KG1 (cell line): ENCODE measurements around the gene BEST4.
A peak's percentile ranks its signal among the peaks of the same experiment; 100 is the strongest.
"Not testable (repeated sequence)": the region's sequence is repeated elsewhere in the genome, so short reads cannot be mapped to it uniquely, and the experiment has no call there.

ENCODE experiments used
- DNase-seq: peaks from one replicate; lab custom pipeline; 2025; lab: John Stamatoyannopoulos, UW

BEST4 gene

DNA sequence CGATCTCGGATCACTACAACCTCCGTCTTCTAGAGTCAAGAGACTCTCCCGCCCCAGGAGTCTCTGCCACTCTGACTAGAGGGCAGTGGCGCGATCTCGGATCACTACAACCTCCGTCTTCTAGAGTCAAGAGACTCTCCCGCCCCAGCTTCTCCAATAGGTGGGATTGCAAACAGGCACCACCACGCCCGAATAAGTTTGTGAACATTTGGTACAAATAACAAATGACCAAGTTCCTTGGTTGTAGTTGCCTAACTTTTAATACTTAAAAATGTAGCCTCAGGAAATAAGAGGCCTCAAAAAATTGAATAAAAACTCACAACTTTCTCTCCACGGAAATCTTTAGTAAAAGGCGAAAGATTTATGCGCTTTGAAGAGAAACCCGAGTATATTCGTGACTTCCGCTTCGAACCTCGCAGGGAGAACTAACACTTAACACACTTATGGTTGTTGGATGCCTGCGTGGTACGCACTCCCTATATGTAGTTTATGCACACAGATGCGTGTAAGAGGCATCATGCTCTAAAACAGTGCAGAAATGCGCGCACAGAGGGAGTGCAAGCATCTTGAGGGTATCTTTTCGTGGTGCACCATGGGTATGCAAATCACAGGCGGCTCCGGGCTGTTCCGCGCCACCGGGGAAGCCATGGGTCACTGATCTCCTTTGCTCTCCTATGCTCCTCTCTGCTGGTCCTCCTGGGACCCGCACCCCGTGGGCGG, 31.8 kb upstream of the BEST4 start:
- DNase-seq = peak; percentile 71

DNA sequence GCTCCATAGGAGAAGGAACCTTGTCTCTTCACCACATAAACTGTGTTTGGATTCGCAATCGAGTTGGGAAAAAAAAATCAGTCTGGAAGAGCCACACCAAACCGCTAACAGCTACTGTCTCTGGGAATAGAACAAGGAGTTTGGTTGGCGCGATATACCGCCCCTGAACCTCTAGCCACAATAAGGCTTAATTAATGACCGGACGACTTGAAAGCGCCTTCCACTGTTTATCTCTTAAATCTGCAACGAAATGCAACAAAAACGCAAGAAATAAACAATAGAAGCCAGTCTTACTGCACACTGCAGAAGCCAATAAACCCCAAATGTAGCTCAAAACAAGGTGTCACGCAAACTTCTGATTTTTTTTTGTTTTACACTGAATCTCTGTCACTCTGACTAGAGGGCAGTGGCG, 31.2 kb upstream of the BEST4 start:
- DNase-seq = peak; percentile 67

DNA sequence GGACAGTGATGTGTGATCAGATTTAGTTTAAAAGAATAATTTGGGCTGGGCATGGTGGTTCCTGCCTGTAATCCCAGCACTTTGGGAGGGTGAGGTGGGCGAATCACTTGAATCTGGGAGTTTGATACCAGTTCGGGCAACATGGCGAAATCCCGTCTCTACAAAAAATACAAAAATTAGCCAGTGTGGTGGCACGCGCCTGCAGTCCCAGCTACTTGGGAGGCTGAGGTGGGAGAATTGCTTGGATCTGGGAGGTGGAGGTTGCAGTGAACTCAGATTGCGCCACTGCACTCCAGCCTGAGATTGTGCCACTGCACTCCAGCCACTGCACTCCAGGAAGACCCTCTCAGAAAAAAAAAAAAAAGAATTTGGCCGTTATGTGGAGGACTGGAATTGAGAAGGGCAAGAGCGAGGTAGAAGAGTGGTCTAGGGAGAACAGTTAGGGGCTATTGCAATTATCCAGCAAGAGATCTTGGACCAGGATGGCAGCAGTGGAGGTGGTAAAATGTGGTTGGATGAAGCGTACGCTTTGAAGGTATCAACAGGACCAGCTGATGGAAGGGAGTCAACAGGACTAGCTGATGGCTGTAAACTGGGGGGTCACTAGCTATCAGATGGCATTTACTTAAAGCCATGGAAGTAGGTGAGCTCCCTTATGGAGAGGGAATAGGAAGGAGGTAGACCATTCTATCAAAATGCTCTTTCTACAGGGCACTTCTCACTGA, 30.0 kb upstream of the BEST4 start:
- DNase-seq = no peak

DNA sequence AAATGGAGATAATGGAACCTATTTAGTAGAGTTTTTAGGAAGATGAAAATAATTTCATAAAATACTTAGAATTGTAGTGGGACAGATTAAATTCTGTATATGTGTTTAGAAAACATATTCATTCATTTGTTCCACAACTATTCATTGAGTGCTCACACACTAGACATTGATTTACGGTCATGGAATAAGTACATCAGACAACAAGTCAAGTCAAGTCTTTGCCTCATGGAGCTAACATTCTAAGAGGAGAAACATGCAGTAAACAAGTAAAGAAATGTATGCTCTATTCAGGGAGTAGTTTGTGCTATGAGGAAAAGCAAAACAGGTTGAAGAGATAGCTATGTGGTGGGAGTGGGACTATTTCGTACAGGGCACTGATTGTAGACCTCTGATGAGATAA, 29.3 kb upstream of the BEST4 start:
- no peak for DNase-seq

DNA sequence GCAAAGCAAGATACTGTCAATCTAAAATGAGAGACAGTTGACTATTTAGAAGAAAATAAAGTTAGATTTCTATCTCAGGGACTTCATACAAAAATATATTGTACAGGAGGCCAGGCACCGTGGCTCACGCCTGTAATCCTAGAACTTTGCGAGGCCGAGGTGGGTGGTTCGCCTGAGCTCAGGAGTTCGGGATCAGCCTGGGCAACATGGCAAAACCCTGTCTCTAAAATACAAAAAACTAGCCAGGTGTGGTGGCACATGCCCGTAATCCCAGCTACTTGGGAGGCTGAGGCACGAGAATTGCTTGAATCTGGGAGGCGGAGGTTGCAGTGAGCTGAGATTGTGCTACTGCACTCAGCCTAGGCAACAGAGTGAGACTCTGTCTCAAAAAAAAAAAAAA, 28.0 kb upstream of the BEST4 start:
- DNase-seq = not testable (repeated sequence)

DNA sequence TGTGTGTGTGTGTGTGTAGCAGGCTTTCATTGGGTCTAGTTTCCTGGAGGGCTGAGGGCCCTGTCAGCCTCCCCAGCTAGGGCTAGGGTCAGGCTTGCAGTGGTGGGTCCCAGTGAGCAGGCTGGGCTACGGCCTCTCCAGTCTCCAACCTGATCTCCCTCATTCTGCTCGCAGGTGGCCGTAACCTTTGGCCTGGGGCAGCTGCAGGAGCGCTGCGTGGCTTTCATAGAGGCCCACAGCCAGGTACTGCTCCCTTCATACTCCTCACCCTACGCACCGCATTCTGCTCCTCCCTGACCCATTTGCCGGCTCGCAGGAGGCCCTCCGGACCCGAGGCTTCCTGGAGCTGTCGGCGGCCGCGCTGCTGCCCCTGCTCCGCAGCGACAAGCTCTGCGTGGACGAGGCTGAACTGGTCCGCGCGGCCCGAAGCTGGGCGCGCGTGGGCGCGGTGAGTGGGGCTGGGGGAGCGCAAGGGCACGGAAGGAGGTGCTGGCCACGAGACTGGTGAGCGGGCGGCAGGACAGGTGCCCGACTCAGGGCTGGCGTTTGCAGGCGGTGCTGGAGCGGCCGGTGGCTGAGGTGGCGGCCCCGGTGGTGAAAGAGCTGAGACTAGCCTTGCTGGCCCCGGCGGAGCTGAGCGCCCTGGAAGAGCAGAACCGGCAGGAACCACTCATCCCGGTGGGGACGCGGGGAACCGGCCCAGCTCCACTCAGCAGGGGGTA, 25.0 kb upstream of the BEST4 start:
- DNase-seq = no peak

DNA sequence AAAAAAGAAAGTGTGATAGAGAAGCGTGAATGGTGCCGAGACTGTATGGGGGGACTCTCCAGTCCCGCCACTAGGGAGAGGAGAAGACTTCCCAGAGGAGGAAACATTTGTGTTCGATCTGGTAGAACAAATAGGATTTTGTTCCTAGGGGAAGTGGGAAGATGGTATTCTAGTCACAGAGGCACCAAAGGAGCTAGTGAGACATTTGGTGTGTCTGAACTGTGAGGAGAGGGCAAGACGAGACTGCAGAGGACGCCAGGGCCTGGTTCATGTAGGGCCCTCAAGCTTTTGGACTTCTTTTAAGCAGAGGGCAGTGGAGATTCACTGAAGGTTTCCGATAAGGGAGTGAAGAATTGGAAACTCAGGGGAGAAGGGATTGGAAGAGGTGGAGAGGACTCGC, 23.3 kb upstream of the BEST4 start:
- no peak for DNase-seq

DNA sequence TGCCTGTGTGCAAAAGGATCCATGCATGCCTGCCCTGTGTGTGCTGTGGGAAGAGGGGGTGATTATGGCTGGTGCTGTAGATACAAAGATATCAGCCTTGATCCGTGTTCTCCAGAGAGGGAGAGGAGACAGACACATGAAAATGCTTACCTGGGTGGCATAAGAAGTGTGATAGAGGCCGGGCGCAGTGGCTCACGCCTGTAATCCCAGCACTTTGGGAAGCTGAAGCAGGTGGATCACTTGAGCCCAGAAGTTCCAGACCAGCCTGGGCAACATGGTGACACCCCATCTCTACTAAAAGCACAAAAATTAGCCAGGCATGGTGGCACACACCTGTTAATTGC, 22.8 kb upstream of the BEST4 start:
- DNase-seq = not testable (repeated sequence)

DNA sequence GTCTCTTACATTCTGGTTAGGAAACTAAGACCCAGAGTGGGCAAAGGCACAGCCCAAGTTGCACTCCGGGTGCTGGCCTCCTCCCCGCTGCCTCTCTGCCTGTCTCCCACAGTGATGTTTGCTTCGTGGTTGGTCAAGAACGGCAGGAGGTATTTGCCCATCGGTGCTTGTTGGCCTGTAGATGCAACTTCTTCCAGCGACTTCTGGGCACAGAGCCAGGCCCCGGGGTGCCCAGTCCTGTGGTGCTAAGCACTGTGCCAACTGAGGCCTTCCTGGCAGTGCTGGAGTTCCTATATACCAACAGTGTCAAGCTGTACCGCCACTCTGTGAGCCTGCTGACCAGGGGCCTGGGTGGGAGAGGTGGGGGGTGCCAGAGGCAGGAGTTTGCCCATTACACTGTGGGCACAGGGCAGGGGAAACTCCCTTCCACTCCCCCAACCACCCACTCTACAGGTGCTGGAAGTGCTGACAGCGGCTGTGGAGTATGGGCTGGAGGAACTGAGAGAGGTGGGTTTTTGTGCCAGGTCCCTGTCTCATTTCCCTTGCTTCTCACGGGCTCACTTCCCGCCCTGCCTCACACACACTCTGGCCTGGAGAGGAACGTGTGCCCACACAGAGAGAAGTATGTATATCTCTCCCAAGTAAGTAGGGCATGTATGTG, 22.3 kb upstream of the BEST4 start:
- DNase-seq = no peak

DNA sequence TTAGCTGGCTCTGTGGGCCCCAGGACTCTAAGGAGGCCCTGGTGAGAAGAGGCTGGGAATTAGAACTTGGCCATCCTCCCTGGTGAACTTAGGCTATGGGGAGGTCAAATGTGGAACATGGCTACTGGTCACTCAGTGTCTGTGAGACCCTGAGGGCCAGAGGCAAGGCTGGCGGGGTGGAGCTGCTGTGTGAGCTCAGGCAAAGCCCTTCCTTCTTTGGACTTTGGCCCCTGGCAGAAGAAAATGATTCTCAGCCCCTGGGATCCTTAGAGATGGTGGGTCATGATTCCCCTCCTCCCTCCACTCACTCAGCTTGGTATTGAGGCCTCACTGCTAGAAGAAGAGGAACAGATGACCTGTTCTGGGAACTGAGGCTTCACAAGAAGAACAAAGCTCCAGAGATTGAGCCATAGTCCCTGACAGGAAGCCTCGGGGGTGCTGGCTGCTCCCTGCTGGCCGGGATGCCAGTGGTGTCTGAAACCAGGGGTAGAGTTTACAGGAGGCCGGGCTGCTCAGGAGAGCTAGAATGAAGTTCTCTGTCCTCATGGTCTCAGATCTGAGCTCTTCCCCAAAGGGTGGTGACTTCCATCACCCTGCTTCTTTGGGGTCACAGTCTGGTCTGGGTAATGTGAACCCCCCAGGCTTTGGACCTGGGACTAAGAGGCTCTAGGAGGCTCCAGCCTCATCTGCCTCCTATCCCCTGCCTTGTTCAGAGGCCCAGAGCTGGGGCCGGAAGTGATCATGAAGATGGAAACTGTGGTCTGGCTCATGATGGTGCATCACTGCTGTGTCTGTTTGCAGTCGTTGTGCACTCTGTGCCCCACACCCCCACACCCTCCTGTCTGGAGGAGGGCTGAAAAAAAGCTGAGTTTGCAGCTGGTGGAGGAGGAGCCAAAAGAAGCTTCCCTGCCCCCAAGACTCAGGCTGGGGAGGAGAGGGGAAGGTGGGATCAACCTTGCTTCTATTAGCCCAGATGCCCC, 21.3 kb upstream of the BEST4 start:
- DNase-seq = peak; percentile 78

DNA sequence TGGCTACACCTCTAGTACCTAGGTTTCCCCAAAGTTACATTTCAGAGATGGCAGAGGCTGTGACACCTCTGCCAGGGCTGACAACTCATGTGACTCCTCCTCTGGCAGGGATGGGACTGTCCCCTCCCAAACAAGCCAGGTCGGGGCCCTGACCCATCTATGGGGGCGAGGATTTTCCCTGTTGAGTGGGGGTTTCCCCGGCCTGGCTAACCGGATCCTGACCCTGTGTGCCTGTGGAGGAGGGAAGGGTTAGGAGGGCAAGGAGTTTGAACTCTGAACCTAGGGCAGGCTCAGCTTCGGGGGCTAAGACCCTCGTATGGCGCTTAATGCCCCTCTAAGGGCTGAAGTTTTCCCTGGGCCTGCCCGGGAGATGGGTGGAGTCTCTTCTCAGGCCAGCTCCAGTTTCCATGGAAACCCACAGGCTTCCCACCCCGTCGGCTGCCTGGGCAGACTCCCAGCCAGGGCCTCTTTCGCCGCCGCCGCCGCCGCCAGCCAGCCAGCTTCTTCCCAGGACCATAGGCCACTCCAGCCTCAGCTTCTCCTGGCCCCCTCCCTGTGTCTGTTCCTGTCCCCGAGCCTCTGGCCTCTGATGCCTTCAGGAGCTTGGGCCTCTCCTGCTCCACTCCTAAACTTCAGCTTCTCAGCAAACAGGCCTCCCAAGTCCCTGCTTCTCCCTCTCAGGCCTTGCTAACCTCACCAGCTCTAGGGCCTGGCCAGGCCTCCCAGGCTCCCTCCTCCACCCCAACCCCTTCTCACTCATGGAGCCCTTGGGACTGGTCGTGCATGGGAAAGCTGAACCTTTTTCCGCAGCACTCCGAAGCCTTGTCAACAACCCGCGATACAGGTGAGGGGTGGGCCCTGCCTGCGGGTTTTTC, 20.3 kb upstream of the BEST4 start, which contains the start of gene BTBD19:
Gene BTBD19, plus strand, starts transcription at position 461 of the 875 bp plus-strand sequence. Its CDS starts 298 bp downstream, at position 759.
- DNase-seq = no peak

DNA sequence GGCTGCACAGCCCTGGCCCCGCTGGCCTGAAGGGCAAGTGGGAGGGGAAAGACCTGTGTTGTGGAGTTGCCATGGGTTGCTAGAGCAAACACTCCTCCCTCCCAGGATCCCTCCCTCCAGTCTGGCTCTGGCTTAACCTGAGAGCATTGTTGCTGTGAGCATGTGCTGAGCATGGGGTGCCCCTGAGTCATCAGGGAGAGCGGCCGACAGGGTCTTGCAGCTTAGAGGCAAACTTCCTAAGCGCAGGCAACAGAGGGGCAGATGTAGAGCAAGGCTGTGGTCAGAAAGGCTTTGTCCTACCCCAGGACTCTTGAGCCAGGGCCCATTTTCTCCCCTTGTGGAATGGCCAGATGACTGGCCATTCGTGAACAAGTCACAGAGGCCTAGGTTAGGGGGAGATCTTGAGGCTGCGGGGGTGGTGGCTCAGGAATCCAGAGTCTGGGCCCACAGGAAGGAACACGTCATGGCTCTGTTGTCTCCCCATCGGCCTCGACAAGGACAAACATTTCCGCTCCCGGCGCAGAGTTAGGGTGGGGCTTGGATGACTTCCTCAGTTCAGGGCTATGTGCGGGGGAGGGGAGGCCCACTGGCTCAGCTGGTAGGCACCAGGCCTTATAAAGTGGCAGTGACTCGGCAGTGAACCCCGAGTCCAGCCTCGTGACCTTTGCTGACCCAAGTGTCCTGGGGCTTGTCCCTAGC, 19.5 kb upstream of the BEST4 start:
- peak; percentile 65 for DNase-seq

DNA sequence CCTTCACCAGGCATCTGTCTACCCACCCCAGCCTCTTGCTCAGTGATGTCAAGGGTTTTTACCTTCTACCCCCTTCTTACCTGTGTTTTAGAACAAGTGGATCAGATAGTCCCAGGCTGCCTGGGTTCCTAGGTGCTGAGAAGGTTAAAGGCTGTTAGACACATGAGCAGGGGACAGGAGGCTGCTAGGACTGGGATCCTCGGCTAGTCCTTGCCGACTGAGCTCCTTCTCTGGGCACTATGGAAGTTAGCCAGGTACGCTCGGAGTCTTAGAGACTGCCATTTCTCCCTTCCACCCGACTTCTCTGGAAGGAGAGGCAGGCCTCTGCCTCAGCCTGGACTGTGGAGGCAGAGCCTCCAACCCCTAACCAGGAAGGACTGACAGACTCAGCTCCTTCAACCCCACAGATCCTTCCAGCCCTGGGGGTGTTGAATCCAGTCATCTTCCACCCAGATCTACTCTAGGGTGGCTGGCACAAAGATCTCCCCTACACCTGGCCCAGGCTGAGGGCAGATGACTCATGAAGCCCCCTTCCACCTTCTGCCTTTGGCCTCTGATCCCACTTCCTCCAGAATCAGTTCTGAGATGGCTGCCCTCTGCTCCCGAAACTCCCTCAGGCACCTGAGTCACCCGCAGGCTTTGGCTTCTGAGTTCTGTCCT, 18.9 kb upstream of the BEST4 start, which contains the start of gene DYNLT4:
Gene DYNLT4, minus strand, starts transcription at position 648 of the 660 bp plus-strand sequence. CDS start 683 bp downstream, outside the sequence.
- no peak for DNase-seq

DNA sequence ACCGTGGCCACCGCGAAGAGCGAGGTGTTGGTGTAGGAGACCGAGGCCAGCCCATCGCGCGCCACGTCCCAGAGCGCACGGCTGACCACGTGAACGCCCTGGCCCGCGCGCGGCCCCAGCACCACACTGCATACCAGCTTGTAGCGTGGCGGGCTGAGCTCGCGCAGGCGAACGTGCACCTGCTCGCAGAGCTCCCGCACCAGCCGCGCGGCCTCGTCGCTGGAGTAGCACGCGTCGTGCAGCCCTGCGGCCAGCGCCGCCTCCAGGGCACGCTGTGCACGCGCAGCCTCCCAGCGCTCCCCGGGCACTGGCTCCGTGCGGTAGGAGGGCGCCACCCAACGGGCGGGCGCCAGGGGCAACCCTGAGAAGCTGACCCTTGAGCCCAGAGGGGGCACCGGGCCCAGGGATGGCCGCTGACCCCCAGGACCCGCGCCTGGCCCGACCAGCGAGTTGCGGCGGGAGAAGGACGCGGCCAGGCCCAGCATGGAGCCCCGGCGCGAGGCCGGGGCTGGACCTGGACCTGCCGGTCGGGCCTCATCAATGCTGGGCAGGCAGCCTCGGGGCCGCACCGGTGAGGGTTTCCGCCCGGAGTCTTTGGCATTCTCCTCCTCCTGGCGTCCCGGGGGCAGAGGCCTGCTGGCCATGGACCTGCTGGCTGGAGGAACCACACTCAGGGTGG, 18.2 kb upstream of the BEST4 start:
- no peak for DNase-seq

DNA sequence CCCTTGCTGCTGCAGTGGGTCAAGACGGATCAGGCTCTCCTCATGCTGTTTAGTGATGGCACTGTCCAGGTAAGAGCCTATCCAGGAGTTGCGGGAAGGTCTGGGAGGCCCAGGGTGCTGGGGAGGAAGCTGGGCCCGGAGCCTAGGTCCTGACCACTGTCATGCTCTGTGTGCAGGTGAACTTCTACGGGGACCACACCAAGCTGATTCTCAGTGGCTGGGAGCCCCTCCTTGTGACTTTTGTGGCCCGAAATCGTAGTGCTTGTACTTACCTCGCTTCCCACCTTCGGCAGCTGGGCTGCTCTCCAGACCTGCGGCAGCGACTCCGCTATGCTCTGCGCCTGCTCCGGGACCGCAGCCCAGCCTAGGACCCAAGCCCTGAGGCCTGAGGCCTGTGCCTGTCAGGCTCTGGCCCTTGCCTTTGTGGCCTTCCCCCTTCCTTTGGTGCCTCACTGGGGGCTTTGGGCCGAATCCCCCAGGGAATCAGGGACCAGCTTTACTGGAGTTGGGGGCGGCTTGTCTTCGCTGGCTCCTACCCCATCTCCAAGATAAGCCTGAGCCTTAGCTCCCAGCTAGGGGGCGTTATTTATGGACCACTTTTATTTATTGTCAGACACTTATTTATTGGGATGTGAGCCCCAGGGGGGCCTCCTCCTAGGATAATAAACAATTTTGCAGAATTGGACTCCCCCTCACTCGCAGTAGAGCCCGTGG, 17.5 kb upstream of the BEST4 start:
- no peak for DNase-seq

DNA sequence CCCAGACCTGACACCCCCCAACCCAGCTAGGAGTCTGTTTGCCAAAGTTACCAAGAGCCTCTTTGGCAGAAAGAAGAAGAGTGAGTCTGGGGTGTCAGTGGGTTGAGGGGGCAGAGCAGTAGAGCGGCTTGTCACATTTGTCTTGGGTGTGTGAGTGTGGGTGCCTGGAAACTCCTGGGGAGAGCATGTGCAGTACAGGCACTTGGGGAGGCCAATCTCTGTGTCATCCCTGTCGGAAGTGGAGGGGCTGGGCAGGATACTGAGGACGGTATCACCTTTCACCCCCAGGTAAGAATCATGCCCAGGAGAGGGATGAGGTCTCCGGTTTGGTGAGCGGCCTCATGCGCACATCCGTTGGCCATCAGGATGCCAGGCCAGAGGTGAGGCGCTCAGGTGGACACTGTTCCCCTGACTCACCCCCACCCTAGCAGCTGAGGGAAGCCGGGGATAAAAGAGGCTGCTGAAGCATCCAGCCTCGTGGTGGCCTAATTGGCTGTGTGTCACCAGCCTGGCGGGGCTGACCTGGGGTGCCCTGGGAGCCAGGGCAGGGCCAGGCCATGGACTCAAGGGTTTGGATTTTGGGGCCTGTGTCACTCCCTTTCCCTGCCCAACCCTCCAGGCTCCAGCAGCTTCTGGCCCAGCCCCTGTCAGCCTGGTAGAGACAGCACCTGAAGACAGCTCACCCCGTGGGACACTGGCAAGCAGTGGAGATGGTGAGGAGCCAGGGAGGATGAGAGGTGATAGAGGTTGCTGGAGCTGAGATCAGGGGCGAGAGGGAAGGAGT, 15.5 kb upstream of the BEST4 start:
- no peak for DNase-seq

DNA sequence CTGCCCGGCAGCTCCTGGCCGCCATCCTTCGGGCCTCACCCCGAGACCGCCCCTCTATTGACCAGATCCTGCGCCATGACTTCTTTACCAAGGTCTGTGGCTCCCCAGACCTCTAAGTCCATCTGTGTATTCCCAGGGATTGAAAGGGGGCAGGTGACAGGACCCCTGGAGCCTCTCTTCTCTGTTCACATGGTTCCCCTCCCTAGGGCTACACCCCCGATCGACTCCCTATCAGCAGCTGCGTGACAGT, 15.0 kb upstream of the BEST4 start:
- no peak for DNase-seq
